ENCODE data around the gene KRTAP4-2.
"Not testable (repeated sequence)": the region's sequence is repeated elsewhere in the genome, so short reads cannot be mapped to it uniquely, and the experiment has no call there.

KRTAP4-2 gene

GRCh38 chr17:41177727-41178271, at the start of gene KRTAP4-2:
TSS of gene KRTAP4-2 (minus strand) at chr17:41178221. CDS start at chr17:41178164, 57 bp downstream.
- no peak for DNase-seq (ENCODE audit: low read depth in 2 of 2)

DNA sequence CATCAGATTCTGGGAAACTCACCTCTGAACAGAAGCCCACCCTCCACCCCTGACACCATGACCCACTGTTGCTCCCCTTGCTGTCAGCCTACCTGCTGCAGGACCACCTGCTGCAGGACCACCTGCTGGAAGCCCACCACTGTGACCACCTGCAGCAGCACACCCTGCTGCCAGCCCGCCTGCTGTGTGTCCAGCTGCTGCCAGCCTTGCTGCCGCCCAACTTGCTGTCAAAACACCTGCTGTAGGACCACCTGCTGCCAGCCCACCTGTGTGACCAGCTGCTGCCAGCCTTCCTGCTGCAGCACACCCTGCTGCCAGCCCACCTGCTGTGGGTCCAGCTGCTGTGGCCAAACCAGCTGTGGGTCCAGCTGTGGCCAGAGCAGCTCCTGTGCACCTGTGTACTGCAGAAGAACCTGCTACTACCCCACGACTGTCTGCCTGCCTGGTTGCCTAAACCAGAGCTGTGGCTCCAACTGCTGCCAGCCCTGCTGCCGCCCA, 48.6 kb upstream of the KRTAP4-2 start, which contains the start of gene KRTAP9-2:
TSS of gene KRTAP9-2 (plus strand) at position 51 of the 498 bp plus-strand sequence. CDS start at position 58, 7 bp downstream.
- DNase-seq (ENCODE audit: low read depth in 2 of 2): not testable (repeated sequence)

DNA sequence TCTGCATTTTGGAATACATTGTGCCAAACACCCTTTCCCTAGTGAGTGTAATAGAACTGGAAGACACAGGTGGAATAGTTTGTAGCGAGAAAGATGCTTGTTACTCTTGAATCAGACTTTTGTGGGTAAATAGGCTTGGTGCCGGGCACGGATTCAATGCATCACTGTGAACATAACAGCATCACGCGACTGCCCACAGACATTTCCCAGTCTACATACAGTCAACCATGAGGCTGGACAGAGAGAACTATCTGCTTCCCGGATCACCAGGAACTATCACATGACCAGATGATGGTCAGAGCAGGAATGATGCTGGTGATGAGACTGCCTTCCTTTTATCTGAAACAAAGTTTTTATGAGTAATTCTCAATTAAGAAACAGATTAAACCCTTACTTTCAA, 48.0 kb upstream of the KRTAP4-2 start:
- no peak for DNase-seq (ENCODE audit: low read depth in 2 of 2)

- no peak for DNase-seq (ENCODE audit: low read depth in 2 of 2)
Measured at GRCh38 chr17:41223821-41224220, 45.8 kb upstream of the KRTAP4-2 start.

DNA sequence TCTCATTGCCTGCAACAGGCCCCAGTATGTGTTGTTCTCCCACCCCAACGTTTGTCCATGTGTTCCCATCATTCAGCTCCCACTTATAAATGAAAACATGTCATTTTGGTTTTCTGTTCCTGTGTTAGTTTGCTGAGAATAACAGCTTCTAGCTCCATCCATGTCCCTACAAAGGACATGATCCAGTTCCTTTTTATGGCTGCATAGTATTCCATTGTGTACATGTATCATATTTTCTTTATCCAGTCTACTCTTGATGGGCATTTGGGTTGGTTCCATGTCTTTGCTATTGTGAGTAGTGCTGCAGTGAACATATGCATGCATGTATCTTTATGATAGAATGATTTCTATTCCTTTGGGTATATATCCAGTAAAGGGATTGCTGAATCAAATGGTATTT, 37.7 kb upstream of the KRTAP4-2 start:
- no peak for DNase-seq (ENCODE audit: low read depth in 2 of 2)

GRCh38 chr17:41212524-41213169, 34.6 kb upstream of the KRTAP4-2 start:
- DNase-seq (ENCODE audit: low read depth in 2 of 2): no peak

- no peak for DNase-seq (ENCODE audit: low read depth in 2 of 2)
Measured at GRCh38 chr17:41211845-41212466, 33.9 kb upstream of the KRTAP4-2 start.

DNA sequence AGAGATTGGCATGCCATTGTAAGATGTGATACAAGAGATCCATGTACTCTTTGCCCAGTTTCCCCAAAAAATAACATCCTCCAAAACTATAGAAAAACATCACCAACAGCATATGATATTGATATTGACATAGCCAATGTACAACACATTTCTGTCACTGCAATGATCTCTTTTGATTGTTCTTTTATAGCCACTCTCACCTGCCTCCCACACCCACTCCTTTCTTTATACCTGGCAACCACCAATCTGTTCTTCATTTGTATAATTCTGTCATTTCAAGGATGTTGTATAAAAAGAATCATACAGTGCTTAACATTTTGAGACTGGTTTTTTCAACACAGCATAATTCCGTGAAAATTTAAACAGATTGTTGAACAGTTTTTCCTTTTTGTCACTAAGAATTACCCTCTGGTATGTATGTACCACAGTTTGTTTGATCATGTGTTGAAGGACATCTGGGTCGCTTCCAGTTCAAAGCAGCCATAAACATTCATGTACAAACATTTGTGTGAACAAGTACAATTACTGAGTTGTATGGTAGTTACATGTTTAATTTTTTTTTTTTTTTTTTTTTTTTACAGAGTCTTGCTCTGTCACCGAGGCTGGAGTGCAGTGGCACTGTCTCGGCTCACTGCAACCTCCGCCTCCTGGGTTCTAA, 21.5 kb upstream of the KRTAP4-2 start:
- no peak for DNase-seq (ENCODE audit: low read depth in 2 of 2)

DNA sequence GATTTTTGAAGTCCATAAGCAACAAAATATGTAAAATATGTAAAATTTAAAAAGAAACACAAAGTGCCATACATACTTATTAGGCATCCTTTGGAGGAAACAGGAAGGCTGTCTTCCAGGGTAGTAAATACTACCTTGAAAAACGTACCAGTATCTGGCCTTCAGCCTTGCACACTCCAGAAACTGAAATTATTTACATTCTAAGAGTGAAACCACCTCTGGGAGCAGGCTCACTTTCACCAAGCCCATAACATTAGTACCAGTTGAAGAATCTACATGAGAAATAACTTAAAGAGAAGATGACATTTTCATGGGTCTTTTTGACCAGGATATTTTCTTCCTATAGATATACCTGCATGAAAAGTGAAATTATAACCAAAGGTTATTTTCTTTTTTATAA, 18.0 kb upstream of the KRTAP4-2 start:
- no peak for DNase-seq (ENCODE audit: low read depth in 2 of 2)

DNA sequence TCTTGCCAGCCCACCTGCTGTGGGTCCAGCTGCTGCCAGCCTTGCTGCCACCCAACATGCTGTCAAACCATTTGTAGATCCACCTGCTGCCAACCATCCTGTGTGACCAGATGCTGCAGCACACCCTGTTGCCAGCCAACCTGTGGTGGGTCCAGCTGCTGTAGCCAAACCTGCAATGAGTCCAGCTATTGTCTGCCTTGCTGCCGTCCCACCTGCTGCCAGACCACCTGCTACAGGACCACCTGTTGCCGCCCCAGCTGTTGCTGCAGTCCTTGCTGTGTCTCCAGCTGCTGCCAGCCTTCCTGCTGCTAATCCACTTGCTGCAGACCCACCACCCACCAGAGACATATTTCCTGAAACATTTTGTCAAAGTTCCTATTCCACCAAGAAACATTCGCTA, 12.3 kb upstream of the KRTAP4-2 start:
- no peak for DNase-seq (ENCODE audit: low read depth in 2 of 2)

GRCh38 chr17:41189837-41190318, 11.9 kb upstream of the KRTAP4-2 start, which contains the start of gene KRTAP9-1:
TSS of gene KRTAP9-1 (plus strand) at chr17:41189887. CDS start at chr17:41189887, 0 bp downstream.
- DNase-seq (ENCODE audit: low read depth in 2 of 2): not testable (repeated sequence)

DNA sequence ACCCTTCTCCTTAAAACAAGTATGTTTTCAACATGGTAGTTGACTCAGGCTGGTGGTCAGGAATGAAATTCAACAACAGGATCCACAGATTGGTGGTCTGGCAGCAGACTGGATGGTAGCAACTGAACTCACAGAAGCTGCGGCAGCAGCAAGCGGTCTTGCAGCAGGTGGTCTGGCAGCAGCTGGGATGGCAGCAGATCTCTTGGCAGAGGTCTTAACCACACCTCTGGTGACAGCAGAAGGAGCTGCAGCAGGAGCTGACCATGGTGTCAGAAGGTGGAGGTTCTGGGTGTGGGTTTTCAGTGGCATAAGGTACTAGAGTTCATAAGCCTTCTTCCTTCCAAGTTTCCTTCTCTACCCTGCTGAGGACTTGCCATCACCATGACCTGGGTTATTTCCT, 8.9 kb upstream of the KRTAP4-2 start:
- DNase-seq (ENCODE audit: low read depth in 2 of 2): no peak

DNA sequence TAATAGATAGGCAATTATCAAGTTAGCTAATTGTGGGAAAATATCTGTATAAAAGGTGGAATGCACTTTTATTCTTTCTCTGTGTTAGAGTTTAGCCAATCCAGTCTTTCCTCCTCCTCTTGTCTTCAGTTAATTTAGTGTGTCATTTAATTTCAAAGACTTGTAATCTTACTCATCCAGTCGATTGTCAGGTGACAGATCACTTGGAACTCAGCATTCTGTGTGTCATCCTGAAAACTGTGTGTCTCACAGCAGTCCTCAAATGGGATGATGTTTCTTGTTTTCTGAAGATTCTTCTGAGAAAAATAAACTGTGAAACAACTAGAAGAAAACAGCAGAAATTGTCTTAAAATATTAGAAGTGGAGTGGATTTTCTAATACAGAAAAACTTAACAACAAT, 7.0 kb upstream of the KRTAP4-2 start:
- DNase-seq (ENCODE audit: low read depth in 2 of 2): no peak

GRCh38 chr17:41184480-41184961, 6.5 kb upstream of the KRTAP4-2 start, which contains the start of gene KRTAP4-1:
TSS of gene KRTAP4-1 (minus strand) at chr17:41184911. CDS start at chr17:41184854, 57 bp downstream.
- no peak for DNase-seq (ENCODE audit: low read depth in 2 of 2)

DNA sequence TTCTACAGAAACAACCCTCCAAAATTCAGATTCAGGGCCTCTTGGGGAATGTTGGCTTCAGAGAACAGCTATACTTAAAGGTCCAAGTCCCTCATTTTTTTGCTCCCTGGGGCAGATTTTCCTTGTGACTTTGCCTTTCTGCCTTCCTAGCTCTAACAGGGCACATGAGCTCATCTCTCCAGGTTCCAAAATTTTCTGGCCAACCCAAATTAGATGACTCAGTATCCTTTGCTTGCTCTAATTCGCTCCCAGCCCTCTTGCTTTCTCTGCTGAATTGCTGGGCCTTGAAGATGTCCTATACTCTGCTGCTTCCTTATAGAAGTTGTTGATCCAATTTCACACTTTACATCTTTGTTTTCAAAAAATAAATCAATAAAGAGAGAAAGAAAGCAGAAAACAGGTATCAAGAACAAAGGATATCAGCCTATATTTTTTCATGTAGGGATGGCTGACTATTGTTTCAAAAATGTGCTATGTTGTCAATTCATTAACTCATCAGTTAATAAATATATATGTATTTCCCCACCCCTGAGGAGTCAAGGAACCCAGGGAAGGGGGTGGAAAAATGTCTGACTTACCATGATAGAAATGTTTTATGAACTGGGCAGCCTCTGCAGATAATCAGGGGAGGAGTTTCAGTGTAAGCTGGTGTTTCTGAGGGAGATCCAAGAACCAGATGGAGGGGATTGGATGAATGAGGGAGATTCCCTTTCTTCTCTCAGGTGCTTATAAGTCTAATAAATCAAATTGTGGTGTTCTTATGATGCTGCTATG, 1.0 kb upstream of the KRTAP4-2 start:
- no peak for DNase-seq (ENCODE audit: low read depth in 2 of 2)

DNA sequence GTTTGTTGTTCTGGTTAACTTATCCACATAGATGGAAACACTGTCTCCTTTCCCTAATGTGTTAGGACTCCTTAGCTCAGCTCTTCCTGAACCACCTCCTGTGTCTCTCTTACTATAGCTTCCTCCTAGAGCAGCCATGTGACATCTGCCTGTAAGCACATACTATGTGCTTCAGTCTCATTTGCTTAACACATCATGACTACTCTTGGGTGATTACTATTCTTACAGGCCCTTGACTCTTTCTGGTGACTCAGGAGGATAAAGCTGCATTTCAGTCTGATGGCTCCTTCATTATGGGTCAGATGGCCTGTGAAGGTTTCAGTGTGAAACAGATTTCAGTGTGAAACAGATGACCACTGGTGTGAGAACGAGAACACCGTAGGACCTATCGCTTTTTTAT, 320 bp upstream of the KRTAP4-2 start:
- no peak for DNase-seq (ENCODE audit: low read depth in 2 of 2)

DNA sequence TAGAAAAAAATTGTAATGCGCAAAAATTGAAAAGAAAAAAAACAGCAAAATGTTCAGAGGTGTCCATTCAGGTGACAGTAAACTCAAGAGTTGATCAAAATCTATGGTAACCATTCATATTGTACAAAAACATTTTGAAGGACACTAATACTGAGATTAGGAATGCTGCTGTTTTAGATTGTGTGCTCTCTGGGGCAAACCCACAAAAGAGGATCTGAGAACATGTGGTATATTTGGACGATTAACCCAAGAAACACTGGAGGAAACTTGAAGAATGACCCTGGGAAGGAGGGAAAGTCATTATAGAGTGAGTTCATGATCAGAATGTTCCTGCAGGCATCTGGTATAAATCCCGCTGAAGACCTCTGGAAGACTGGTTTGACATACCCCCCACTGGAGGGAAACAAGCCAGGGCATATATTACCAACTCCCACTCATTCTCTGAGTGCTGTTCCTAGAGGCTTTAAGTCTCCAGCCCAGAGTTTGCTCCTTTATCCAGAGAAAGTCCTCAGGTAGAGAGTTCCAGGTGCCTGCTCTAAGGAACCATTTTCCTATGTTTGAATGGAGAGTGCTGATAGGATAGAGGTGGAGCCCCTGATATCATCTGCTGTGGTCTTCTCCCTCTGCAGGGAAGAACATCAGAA, 1.2 kb downstream of the KRTAP4-2 start:
- DNase-seq (ENCODE audit: low read depth in 2 of 2): no peak

DNA sequence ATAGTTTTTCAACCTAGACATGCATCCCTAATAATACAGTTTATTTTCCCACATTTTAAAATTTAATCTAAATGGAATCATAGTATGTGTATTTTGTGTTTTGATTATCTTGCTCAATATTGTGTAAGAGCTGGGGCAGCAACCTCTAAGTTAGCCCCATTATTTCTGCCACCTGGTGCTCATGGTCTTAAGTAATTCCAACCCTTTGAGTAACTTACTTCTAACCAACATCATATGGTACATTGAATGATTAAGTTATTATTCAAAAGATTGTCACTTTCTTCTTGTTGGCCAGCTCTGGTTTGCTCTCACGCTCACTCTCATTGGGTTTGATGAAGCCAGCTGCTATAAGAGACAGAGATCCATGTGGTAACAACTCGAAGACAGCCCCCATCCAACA, 6.1 kb downstream of the KRTAP4-2 start:
- no peak for DNase-seq (ENCODE audit: low read depth in 2 of 2)

- DNase-seq (ENCODE audit: low read depth in 2 of 2): no peak
Measured at GRCh38 chr17:41168121-41168520, 9.9 kb downstream of the KRTAP4-2 start, which contains the start of gene KRTAP4-3. TSS of gene KRTAP4-3 (minus strand) at chr17:41168221. CDS start at chr17:41168172, 49 bp downstream.

GRCh38 chr17:41167561-41167960, 10.5 kb downstream of the KRTAP4-2 start:
- DNase-seq (ENCODE audit: low read depth in 2 of 2): no peak

DNA sequence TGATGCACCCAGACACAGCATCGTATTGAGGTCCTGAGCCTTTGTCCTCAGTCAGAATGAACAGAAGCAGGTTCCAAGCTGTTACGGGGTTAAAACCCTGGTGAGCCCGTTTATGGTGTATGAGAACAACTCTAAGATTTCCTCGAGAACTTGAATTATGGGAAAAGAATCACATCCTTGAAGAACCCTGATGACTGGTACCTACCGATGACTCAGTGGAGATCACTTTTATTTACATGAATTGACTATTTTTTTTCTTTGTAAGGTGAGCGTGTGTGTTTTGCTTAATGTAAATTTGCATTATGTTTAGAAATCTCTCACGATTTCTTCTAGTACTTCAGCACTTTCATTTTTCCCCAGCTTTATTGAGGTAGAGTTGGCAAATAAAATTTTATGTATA, 14.2 kb downstream of the KRTAP4-2 start:
- no peak for DNase-seq (ENCODE audit: low read depth in 2 of 2)
